SH-SY5Y (cell line): Measurements from ENCODE around the gene ADAM12.

Experiments
- GATA2 ChIP-seq: IDR thresholded peaks from 2 replicates; pipeline ENCODE4 v1.6.1; 2011; ENCODE audit warnings: mild to moderate bottlenecking, low read depth, low read length
- GATA3 ChIP-seq: IDR thresholded peaks from 2 replicates; pipeline ENCODE4 v1.6.1; 2011; ENCODE audit warnings: low read depth, mild to moderate bottlenecking, low read length, moderate library complexity

GRCh38 chr10:126066456-126066855 lies 321.8 kb downstream of the ADAM12 start:
- TF ChIP-seq GATA2 (no peak), GATA3 (no peak)
